HG03575 (cell line): ENCODE measurements around the gene CLTB.
"Not testable (repeated sequence)": the region's sequence is repeated elsewhere in the genome, so short reads cannot be mapped to it uniquely, and the experiment has no call there.

ENCODE experiments used
- ATAC-seq: cut with Tn5 transposase; IDR thresholded peaks from one replicate; pipeline ENCODE4 v1.9.1; 2021; ENCODE audit not compliant: unreplicated experiment, insufficient number of reproducible peaks, low FRiP score; ENCODE audit errors: extremely low read depth

CLTB gene

GRCh38 chr5:176432707-176433106 lies 16.4 kb upstream of the CLTB start:
- no peak for ATAC-seq

- ATAC-seq: no peak
Observed at GRCh38 chr5:176429972-176430371, 13.6 kb upstream of the CLTB start.

- no peak for ATAC-seq
Observed at GRCh38 chr5:176427971-176428370, 11.6 kb upstream of the CLTB start.

- ATAC-seq: no peak
Observed at GRCh38 chr5:176426876-176427275, 10.5 kb upstream of the CLTB start.

- no peak for ATAC-seq
Observed at GRCh38 chr5:176425791-176426190, 9.5 kb upstream of the CLTB start.

- no peak for ATAC-seq
Observed at GRCh38 chr5:176425138-176425537, 8.8 kb upstream of the CLTB start.

- ATAC-seq: no peak
Observed at GRCh38 chr5:176424181-176424580, 7.8 kb upstream of the CLTB start.

GRCh38 chr5:176420972-176421544 lies 4.7 kb upstream of the CLTB start:
- no peak for ATAC-seq

- no peak for ATAC-seq
Observed at GRCh38 chr5:176420086-176420485, 3.7 kb upstream of the CLTB start.

GRCh38 chr5:176418251-176418650 lies 1.9 kb upstream of the CLTB start:
- no peak for ATAC-seq

- ATAC-seq: no peak
Observed at GRCh38 chr5:176416965-176417364, 626 bp upstream of the CLTB start.

- no peak for ATAC-seq
Observed at GRCh38 chr5:176415240-176415951, 943 bp downstream of the CLTB start.

GRCh38 chr5:176414704-176415103 lies 1.6 kb downstream of the CLTB start:
- ATAC-seq: no peak

GRCh38 chr5:176413709-176414191 lies 2.6 kb downstream of the CLTB start:
- no peak for ATAC-seq

GRCh38 chr5:176413255-176413565 lies 3.1 kb downstream of the CLTB start:
- ATAC-seq: no peak

- ATAC-seq: no peak
Observed at GRCh38 chr5:176412517-176413254, 3.7 kb downstream of the CLTB start.

GRCh38 chr5:176410486-176411180 lies 5.7 kb downstream of the CLTB start:
- ATAC-seq: no peak

- no peak for ATAC-seq
Observed at GRCh38 chr5:176409765-176410164, 6.6 kb downstream of the CLTB start.

GRCh38 chr5:176408590-176408989 lies 7.7 kb downstream of the CLTB start:
- no peak for ATAC-seq

GRCh38 chr5:176408252-176408573 lies 8.1 kb downstream of the CLTB start:
- not testable (repeated sequence) for ATAC-seq
